Kidney epithelial cell (primary cell): Measurements from ENCODE around the gene SYT15. TPM values are rescaled to one million over a fixed set of nuclear protein-coding genes. Genes with fewer than 3 reads are reported as not detected.
"Not testable (repeated sequence)": the region's sequence is repeated elsewhere in the genome, so short reads cannot be mapped to it uniquely, and the experiment has no call there.

Experiments
- DNase-seq: peaks from one replicate; pipeline ENCODE4 v3.0.0-alpha.2; 2010; ENCODE audit warnings: low read depth
- H3K27me3 ChIP-seq: 2 replicates; pipeline ENCODE4 v1.6.0; 2011; ENCODE audit warnings: low read length; ENCODE audit not compliant: control insufficient read depth, insufficient read depth
- H3K36me3 ChIP-seq: 2 replicates; pipeline ENCODE4 v1.5.1; 2011; ENCODE audit warnings: low read length; ENCODE audit not compliant: control insufficient read depth, insufficient read depth
- H3K4me3 ChIP-seq: 2 replicates; pipeline ENCODE4 v1.5.1; 2011; ENCODE audit warnings: low read depth, mild to moderate bottlenecking, control low read depth, low read length
- total RNA-seq: library from RNA; depleted of rRNA; stranded (reverse); fragments of >200 nt; gene quantifications from 2 replicates; pipeline ENCODE4 v1.2.3, GENCODE V29; 2015

Gene SYT15
- total RNA-seq, 1 donor from 2014 or later = 0.17 TPM

DNA sequence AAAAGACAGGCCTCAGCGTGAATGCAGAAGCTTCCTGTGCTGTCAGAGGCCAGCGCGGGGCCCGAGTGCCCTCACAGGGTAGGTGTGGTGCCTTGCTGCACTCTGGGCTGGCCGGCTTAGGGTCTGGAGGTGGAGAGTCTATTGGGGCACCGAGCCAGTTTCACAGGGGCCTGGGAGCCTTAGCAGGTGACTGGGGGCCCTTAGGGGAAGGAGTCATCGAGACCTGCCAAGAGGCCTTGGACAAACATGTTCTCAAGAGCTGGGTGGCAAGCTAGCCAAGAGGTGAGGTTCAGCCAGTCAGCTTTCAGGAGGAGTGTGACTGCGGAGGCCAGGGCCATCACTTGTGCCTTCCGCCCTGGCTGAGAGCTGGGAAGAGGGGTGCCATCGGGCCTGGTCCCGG is 3.6 kb downstream of the SYT15 start:
- not testable (repeated sequence) for H3K36me3 ChIP-seq, H3K4me3 ChIP-seq, H3K27me3 ChIP-seq, DNase-seq

DNA sequence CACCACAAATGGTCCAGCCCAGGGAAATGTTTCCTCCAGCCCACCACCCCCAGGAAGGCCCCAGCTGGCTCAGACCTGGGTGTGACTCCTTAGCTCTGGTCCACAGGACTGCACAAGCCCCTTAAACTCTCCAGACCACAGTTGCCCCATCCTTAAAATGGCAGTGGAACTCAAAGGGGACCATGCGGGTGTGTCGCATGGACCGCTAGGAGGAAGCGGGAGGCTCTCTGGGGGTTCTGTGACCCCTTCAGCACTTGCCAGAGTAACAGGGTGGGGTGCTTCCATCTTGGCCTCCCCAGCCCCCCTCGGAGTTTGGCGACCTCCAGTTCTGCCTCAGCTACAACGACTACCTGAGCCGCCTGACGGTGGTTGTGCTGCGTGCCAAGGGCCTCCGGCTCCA is 5.3 kb downstream of the SYT15 start:
- not testable (repeated sequence) for H3K4me3 ChIP-seq, DNase-seq, H3K36me3 ChIP-seq, H3K27me3 ChIP-seq

DNA sequence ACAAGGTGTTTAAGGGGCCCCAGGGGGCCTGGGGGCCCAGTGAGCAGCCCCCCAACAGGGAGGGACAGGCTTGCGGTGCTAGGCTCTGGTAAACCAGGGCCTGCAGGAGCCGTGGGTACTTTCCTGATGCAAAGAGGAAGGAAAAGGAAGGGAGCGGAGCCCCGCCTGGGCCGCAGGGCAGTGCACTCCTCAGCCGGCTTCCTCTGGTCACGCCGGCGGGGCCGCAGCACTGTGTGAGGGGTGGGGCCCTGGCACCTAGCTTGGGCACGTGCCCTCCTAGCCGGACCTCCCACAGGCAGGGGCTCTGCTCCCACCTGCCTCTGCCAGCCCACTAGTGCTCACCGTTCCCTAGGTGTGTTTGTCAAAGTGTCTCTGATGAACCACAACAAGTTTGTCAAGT is 6.3 kb downstream of the SYT15 start:
- H3K36me3 ChIP-seq, DNase-seq, H3K27me3 ChIP-seq, H3K4me3 ChIP-seq: not testable (repeated sequence)

DNA sequence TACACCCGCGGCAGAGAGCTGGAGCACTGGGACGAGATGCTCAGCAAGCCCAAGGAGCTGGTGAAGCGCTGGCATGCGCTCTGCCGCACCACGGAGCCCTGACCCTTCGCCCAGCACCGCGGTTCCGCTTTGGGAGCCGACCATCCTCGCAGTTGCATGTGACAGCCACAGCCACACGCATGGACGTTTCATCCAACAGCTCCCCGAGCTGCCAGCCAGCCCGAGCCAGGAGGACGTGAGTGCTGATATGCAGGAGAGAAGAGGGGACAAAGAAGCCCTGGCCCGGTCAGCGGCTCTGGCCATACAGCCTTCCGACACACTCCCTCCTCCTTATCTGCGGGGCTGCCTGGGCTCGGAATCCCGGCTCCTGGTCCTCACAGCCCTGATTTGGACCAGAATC is 8.6 kb downstream of the SYT15 start:
- H3K4me3 ChIP-seq, H3K27me3 ChIP-seq, H3K36me3 ChIP-seq, DNase-seq: not testable (repeated sequence)

DNA sequence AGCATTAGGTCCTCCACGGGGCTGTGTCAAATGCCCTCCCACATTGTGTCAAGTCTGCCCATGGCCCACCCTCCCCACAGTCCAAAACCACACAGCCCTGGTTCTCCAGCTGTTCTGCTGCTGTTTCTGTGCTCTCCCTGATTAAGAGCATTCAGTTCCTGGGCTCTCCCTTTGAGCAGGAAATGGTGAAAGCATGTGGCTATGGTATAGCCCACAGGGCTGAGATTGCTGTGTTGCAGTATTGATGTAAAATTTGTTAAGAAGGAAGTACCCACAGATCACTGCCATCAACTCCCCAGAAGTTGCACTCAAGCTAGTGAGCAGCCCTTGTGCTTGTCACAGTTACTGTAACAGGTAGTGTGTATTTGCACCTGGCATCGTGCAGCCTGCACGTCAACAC is 9.3 kb downstream of the SYT15 start:
- not testable (repeated sequence) for H3K27me3 ChIP-seq, H3K36me3 ChIP-seq, DNase-seq, H3K4me3 ChIP-seq

DNA sequence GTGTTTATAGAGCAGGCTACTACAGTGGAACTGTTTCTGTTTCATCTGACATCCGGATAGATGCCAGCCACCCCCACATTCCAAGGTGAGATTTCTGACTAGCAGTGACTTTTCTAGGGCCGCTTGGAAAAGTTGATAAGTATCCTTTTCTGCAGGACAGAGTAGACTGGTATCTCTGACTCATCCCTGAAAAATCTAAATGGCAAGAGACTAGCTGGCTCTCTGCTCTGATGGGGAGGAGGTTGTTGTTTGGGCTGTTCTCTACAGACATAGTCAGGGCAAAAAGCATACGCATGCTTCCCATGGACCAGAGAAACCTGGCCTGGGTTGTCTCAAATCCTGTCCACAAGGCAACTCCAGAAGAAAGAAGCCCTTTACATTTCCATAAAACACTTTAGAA is 10.7 kb downstream of the SYT15 start:
- not testable (repeated sequence) for H3K27me3 ChIP-seq, H3K36me3 ChIP-seq, DNase-seq, H3K4me3 ChIP-seq

DNA sequence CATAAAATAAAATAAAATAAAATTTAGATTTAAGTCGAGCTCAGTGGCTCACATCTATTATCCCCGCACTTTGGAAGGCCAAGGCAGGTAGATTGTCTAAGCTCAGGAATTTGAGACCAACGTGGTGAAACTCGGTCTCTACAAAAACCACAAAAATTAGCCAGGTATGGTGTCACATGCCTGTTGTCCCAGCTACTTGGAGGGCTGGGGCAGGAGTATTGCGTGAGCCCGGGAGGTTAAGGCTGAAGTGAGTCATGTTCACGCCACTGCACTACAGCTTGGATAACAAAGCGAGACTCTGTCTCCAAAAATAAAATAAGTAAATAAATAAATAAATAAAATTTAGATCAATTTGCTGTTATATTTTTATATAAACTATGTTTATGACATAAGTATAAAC is 12.1 kb downstream of the SYT15 start:
- not testable (repeated sequence) for DNase-seq, H3K4me3 ChIP-seq, H3K27me3 ChIP-seq, H3K36me3 ChIP-seq

DNA sequence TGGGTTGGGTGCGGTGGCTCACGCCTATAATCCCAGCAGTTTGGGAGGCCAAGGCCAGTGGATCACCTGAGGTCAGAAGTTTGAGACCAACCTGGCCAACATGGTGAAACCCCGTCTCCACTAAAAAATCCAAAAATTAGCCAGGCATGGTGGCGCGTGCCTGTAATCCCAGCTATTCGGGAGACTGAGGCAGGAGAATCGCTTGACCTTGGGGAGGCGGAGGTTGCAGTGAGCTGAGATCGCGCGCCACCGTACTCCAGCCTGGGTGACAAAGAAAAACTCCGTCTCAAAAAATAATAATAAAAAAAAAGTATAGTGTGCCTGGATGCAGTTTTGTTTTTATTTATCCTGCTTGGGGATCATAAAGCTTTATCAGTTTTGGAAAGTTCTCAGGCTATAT is 14.4 kb downstream of the SYT15 start:
- not testable (repeated sequence) for H3K27me3 ChIP-seq, DNase-seq, H3K36me3 ChIP-seq

DNA sequence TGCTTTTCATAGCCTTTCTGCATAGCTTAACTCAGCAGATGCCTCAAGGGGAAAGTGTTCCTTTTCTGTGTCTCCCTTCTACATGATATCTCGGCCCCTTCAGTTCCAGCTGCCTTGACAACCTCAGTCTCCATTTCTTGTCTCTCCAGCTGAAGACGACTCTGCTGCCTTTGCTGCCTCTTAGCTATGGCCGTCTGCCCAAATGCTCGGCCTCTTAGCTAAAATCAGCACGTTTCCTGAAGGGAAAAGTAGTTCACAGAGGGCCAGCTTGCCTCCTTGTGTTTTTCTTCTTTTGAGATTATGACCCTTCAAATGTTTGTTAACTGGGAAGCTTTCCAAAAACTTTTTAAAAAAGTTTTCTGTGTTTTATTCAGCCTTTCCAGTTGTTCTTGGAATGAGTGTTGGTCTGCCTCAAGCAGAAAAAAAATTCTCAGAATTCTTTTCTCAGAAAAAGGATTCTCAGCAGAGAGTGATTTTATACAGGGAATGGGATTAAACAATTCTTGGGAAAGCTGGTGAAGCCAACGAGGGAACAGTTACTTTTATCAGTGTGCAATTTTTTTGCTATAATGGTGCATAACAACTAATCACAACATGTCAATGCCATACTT is 15.6 kb downstream of the SYT15 start:
- not testable (repeated sequence) for H3K27me3 ChIP-seq, H3K4me3 ChIP-seq, H3K36me3 ChIP-seq, DNase-seq

More for the DNA sequence above, 14.4 kb downstream of the SYT15 start:
- H3K4me3 ChIP-seq = not testable (repeated sequence)

DNA sequence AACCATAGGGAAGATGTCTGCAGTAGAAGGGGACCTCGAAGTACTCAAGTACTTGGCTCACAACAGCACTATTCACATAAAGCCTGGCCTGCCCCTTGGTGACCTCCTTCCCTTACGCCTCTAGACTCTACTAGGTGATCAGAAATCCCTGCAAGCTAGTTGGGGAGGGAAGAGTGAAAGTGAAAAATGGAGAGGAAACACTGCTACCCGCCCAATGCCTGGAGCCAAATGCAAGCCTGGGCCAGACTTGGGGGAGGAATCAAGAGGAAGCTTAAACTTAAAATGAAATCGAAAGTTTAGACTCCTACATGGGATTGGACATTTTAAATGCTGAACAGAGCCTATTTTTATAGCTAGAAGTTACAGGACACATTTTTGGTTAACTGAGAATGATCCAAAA is 17.6 kb downstream of the SYT15 start:
- DNase-seq, H3K4me3 ChIP-seq, H3K27me3 ChIP-seq, H3K36me3 ChIP-seq: not testable (repeated sequence)

DNA sequence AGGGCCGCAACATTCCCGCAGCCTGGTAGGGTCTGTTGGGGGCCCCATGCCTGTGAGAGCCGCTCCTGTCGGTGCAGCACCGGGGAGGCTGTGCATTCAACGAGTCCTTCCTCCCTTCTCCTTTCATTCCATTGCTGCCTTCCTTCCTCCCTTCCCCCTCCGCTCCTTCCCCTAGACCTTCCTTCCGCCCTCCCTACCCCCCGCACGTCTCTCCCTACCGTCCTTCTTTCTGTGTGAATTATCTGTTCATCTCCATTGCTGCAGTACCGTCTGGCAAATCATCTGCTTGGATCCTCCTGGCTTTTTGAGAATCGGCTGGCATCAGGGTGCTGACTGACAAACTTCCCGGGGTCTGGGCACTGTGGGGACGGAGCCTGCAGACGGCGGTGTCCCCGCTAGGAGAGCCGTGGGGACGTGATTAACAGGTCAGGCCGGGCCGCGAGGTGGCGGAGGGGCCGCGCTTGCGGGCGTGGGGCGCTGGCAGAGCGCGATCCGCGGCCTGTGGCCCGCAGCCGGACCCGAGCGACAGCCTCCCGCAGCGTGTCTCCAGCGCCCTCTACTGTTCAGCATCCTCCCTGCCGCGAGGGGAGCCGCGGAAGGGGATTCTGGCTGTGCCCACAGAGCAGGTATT is 18.8 kb downstream of the SYT15 start:
- DNase-seq, H3K36me3 ChIP-seq, H3K4me3 ChIP-seq, H3K27me3 ChIP-seq: not testable (repeated sequence)

DNA sequence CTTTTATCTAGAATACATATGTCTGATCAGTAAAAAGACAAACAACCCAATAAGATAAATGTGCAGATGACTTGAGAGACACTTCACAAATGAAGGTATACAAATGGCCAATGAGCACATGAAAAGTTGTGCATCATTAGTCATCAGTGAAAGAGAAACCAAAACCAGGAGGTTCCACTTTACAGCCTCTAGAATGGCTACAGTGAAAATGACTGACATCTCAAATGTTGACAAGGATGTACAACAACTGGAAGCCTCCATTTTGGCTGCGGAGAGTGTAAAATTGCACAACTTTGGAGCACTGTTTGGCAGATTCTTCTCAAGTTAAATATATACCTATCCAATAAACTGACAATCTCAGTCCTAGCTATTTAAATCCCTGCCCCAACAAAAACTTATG is 21.6 kb downstream of the SYT15 start:
- not testable (repeated sequence) for H3K4me3 ChIP-seq, H3K36me3 ChIP-seq, DNase-seq, H3K27me3 ChIP-seq

DNA sequence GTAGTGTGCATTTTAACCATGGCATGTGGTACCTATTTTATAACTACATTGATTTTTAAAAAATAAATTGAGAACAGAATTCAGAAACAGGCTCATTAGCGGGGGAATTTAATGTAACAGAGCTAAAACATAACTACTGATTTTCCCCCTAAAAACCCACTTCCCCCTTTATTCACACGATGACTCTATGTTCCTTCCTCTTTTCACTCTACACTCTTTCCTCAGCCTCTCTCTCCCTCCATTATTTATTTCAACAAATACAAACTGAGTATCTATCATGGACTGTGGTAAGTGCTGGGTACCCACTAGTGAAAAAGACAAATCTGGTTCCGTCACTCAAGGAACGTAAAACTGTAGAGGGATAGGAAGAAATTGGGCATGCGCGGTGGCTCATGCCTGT is 36.6 kb downstream of the SYT15 start:
- H3K4me3 ChIP-seq, DNase-seq, H3K36me3 ChIP-seq, H3K27me3 ChIP-seq: not testable (repeated sequence)

DNA sequence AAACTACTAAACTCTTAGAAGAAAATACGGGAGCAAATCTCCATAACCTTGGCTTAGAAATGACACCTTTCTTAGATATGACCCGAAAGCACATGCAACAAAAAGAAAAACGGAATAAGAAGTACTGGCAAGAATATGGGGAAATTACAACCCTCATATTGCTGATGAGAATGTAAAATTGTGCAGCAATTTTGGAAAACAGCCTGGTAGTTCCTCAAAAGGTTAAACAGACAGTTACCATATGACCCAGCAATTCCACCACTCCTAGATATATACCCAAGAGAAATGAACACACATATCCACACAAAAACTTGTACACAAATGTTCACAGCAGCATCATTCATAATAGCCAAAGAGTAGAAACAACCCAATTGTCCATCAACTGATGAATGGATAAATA is 37.3 kb downstream of the SYT15 start:
- not testable (repeated sequence) for DNase-seq, H3K4me3 ChIP-seq, H3K36me3 ChIP-seq, H3K27me3 ChIP-seq

DNA sequence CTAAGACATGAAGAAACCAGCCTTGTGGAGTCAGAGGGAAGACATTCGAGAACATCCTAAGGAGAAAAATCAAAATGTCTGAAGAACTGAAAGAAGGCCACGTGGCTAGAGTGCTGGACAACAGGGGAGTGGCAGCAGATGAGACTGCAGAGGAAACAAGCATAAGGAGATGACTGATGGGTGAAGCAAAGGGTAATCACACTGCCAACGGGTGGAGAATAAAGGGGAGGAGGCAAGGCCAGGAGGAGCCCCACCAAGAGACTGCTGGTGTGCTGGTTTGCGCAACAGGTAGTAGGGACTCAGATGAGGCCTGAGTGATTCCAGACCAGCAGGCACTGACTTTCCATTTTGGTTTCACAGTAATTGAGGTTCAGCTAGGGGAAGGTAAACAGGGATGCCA is 38.2 kb downstream of the SYT15 start:
- H3K27me3 ChIP-seq, DNase-seq, H3K4me3 ChIP-seq, H3K36me3 ChIP-seq: not testable (repeated sequence)

DNA sequence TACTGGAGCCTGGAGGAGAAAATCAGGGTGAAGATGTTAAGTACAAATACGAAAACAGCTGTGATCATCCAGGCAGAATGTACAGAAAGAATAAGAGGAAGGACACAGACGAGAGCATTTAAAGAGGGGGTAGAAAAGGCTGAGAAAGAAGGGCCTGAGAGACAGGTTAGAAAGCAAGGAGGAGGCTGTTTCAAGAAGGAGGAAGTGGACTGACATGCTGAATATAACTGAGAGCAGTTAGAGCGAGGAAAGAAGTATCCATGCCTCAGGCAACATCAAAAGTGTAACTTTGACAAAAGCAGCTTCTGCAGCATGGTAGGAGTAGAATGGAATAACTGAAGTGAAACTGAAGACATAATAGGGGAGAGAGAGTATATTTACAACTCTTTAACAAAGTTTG is 39.0 kb downstream of the SYT15 start:
- not testable (repeated sequence) for H3K36me3 ChIP-seq, DNase-seq, H3K4me3 ChIP-seq

More for the DNA sequence above, 39.0 kb downstream of the SYT15 start:
- not testable (repeated sequence) for H3K27me3 ChIP-seq
